Measurements from ENCODE around the gene AGTR2.
A peak's percentile ranks its signal among the peaks of the same experiment; 100 is the strongest.

The AGTR2 gene

GRCh38 chrX:116194649-116195048, 24.1 kb downstream of the AGTR2 start:
- no peak overlapping the region for H3K9ac ChIP-seq (ENCODE audit: low read length)
- H3F3A ChIP-seq (ENCODE audit: insufficient read depth, low read length), result no peaks in the 10 kb centered on the region
- no peak overlapping the region for H3K4me3 ChIP-seq (ENCODE audit: low read depth, low read length, poor library complexity, severe bottlenecking)
- no peaks in the 10 kb centered on the region for H3K36me3 ChIP-seq (ENCODE audit: insufficient read depth, low read length)
- TF ChIP-seq EZH2 (IDR thresholded peaks at IDR 0.05; ENCODE audit: borderline replicate concordance, low read length), result no peak
- TF ChIP-seq CTCF (IDR thresholded peaks at IDR 0.05; ENCODE audit: low read length), result no peak
- H3K9me3 ChIP-seq (ENCODE audit: low read length), result no peaks in the 10 kb centered on the region
- no peaks in the 10 kb centered on the region for H3K27me3 ChIP-seq (ENCODE audit: insufficient read depth, low read length)
- H3K79me2 ChIP-seq (ENCODE audit: insufficient read depth, low read length), result no peaks in the 10 kb centered on the region
- H4K20me1 ChIP-seq (ENCODE audit: insufficient read depth, low read length), result no peaks in the 10 kb centered on the region
- no peak overlapping the region for H3K27ac ChIP-seq (ENCODE audit: low read depth, low read length, poor library complexity, severe bottlenecking)
- H3K9me2 ChIP-seq (ENCODE audit: low read depth, low read length), result no peaks in the 10 kb centered on the region
- no peak overlapping the region for H2AFZ ChIP-seq (ENCODE audit: low read length)
- H3K4me1 ChIP-seq (ENCODE audit: insufficient read depth, low read length, severe bottlenecking), result no peaks in the 10 kb centered on the region
- H3K4me2 ChIP-seq (ENCODE audit: low read length), result no peak overlapping the region

GRCh38 chrX:116198235-116198634, 27.7 kb downstream of the AGTR2 start:
- Histone ChIP-seq H3K79me2 (ENCODE audit: insufficient read depth, low read length) (no peaks in the 10 kb centered on the region), H3K4me1 (ENCODE audit: insufficient read depth, low read length, severe bottlenecking) (no peaks in the 10 kb centered on the region), H3K27me3 (ENCODE audit: insufficient read depth, low read length) (no peaks in the 10 kb centered on the region), H2AFZ (ENCODE audit: low read length) (no peak overlapping the region), H3K9me3 (ENCODE audit: low read length) (no peaks in the 10 kb centered on the region), H3K4me2 (ENCODE audit: low read length) (no peak overlapping the region), H3K4me3 (ENCODE audit: low read depth, low read length, poor library complexity, severe bottlenecking) (no peak overlapping the region), H3K36me3 (ENCODE audit: insufficient read depth, low read length) (no peaks in the 10 kb centered on the region), H3K27ac (ENCODE audit: low read depth, low read length, poor library complexity, severe bottlenecking) (no peak overlapping the region), H3F3A (ENCODE audit: insufficient read depth, low read length) (no peaks in the 10 kb centered on the region), H3K9ac (ENCODE audit: low read length) (no peak overlapping the region), H3K9me2 (ENCODE audit: low read depth, low read length) (no peaks in the 10 kb centered on the region), H4K20me1 (ENCODE audit: insufficient read depth, low read length) (no peaks in the 10 kb centered on the region)
- TF ChIP-seq EZH2 (IDR thresholded peaks at IDR 0.05; ENCODE audit: borderline replicate concordance, low read length) (no peak), CTCF (IDR thresholded peaks at IDR 0.05; ENCODE audit: low read length) (no peak)

- Histone ChIP-seq H3K9ac (ENCODE audit: low read length) (no peak overlapping the region), H3K4me1 (ENCODE audit: insufficient read depth, low read length, severe bottlenecking) (no peaks in the 10 kb centered on the region), H3K4me3 (ENCODE audit: low read depth, low read length, poor library complexity, severe bottlenecking) (no peak overlapping the region), H3F3A (ENCODE audit: insufficient read depth, low read length) (no peaks in the 10 kb centered on the region), H2AFZ (ENCODE audit: low read length) (no peak overlapping the region), H3K9me3 (ENCODE audit: low read length) (no peaks in the 10 kb centered on the region), H3K9me2 (ENCODE audit: low read depth, low read length) (no peaks in the 10 kb centered on the region), H3K4me2 (ENCODE audit: low read length) (no peak overlapping the region), H4K20me1 (ENCODE audit: insufficient read depth, low read length) (no peaks in the 10 kb centered on the region), H3K79me2 (ENCODE audit: insufficient read depth, low read length) (no peaks in the 10 kb centered on the region), H3K27me3 (ENCODE audit: insufficient read depth, low read length) (no peaks in the 10 kb centered on the region), H3K27ac (ENCODE audit: low read depth, low read length, poor library complexity, severe bottlenecking) (no peak overlapping the region), H3K36me3 (ENCODE audit: insufficient read depth, low read length) (no peaks in the 10 kb centered on the region)
- TF ChIP-seq CTCF (IDR thresholded peaks at IDR 0.05; ENCODE audit: low read length) (peak; percentile 35), EZH2 (IDR thresholded peaks at IDR 0.05; ENCODE audit: borderline replicate concordance, low read length) (no peak)
Measured at GRCh38 chrX:116198810-116199209, 28.3 kb downstream of the AGTR2 start.
